HG02938 (cell line): ENCODE results near the gene THSD8.
A peak's percentile ranks its signal among the peaks of the same experiment; 100 is the strongest.
"Not testable (repeated sequence)": the region's sequence is repeated elsewhere in the genome, so short reads cannot be mapped to it uniquely, and the experiment has no call there.

Experiments
- ATAC-seq: cut with Tn5 transposase; IDR thresholded peaks from one replicate; pipeline ENCODE4 v1.9.1; 2021; ENCODE audit warnings: mild to moderate bottlenecking, moderate library complexity; ENCODE audit not compliant: unreplicated experiment

Gene THSD8

GRCh38 chr19:12792051-12792852, 9.6 kb upstream of the THSD8 start:
- ATAC-seq, result no peak

DNA sequence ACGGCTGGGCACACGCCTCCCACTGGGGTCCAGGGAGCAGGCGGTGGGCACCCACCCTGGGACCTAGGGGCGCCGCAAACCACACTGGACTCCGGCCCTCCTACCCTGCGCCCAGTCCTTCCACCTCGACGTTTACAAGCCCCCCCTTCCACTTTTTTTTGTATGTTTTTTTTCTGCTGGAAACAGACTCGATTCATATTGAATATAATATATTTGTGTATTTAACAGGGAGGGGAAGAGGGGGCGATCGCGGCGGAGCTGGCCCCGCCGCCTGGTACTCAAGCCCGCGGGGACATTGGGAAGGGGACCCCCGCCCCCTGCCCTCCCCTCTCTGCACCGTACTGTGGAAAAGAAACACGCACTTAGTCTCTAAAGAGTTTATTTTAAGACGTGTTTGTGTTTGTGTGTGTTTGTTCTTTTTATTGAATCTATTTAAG, 9.0 kb upstream of the THSD8 start:
- no peak for ATAC-seq

DNA sequence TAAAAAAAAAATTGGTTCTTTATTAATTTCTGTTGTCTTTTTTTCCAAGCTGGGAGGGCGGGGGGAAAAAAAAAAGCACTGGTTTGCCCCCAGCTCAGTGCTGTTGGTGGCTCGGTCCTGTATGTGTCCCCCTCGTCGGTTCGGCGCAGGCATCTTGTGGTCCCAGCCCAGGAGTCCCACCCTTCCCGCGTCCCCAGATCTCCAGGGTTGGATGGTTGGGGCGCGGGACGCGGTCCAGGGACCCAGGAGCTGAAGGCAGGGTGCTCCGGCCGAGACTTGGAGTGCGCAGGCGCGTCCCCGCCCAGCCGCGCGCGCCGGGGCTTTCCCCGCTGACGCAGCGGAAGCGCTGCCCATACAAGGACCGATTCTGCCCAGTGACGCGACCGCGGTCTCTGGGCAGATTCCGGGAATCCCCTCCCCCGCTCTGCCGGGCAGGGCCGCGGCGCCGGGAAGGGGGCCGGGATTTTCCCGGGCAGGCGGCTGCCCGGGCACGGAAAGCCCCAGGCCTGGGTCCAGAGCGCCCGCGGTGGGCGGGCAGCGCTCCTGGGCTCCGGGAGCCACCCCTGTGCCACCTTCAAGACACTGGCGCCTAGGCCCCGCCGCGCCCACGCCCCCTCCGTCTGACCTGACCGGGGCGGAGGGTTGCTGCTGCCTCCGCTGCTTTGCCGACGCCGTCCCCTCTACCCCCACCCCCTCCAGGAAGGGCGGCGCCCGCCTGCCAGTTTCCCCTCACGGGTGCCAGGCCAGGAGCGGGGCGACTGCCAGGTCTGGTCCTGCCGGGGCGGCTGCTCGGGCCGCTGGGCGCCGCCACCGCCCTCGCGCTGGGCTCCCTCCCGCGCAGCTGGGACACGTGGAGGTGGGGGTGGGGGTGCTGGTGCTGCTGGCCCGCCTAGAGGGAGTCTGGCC, 8.3 kb upstream of the THSD8 start:
- ATAC-seq, result peak; percentile 25

DNA sequence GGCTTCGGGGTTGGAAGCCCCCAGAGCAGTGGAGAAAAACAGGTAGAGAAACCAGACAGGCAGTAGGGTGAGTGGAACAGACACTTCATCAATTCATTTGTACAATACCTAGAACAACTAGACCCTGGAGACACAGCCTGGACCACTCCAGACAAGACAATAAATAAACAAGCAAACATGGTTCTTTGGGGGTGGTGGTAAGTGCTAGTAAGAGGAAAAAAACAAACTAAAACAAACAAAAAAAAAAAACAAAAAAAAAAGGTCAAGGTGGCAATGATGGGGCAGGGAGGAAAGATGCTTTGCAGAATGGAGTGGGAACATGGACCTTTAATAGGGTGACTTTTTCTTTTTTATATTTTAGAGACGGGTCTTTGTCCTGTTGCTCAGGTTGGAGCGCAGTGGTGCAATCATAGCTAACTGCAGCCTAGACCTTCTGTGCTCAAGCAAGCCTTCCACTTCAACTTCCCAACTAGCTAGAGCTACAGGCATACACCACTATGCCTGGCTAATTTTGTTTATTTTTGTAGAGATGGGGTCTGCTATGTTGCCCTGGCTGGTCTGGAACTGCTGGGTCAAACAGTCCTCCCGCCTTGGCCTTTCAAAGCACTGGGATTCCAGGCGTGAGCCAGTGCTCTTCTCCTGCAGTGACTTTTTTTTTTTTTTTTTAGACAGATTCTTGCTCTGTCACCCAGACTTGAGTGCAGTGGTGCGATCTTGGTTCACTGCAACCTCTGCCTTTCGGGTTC, 7.5 kb upstream of the THSD8 start:
- no peak for ATAC-seq

- no peak for ATAC-seq
Measured at GRCh38 chr19:12794971-12795381, 6.9 kb upstream of the THSD8 start.

GRCh38 chr19:12796146-12797071, 5.5 kb upstream of the THSD8 start:
- no peak for ATAC-seq

DNA sequence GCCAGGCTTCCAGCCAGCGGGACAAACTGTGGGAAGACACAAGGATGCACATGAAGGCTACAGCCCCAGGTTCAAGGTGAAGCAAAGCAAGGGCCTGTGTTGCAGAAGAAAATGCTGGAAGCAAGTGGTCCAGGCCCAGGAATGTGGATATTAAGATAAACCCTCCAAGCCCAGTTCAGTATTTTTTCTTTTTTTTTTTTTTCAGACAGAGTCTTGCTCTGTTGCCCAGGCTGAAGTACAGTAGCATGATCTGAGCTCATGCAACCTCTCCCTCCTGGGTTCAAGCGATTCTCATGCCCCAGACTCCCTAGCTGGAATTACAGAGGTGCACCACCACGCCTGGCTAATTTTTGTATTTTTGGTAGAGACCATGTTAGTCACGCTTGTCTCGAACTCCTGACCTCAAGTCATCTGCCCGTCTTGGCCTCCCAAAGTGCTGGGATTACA, 4.7 kb upstream of the THSD8 start:
- ATAC-seq, result no peak

- not testable (repeated sequence) for ATAC-seq
Measured at GRCh38 chr19:12797607-12798006, 4.3 kb upstream of the THSD8 start.

GRCh38 chr19:12799742-12800465, 2.0 kb upstream of the THSD8 start:
- ATAC-seq, result no peak

GRCh38 chr19:12800466-12800770, 1.5 kb upstream of the THSD8 start:
- no peak for ATAC-seq

GRCh38 chr19:12800923-12801465, 875 bp upstream of the THSD8 start:
- no peak for ATAC-seq

GRCh38 chr19:12802267-12803106, 618 bp downstream of the THSD8 start:
- no peak for ATAC-seq

GRCh38 chr19:12804051-12804450, 2.2 kb downstream of the THSD8 start:
- ATAC-seq, result no peak

- peak; percentile 74 for ATAC-seq
Measured at GRCh38 chr19:12806242-12807081, 4.6 kb downstream of the THSD8 start, which contains the start of gene RNASEH2A. Gene RNASEH2A, plus strand, starts transcription at chr19:12806584. Its CDS starts 90 bp downstream, at chr19:12806674.

DNA sequence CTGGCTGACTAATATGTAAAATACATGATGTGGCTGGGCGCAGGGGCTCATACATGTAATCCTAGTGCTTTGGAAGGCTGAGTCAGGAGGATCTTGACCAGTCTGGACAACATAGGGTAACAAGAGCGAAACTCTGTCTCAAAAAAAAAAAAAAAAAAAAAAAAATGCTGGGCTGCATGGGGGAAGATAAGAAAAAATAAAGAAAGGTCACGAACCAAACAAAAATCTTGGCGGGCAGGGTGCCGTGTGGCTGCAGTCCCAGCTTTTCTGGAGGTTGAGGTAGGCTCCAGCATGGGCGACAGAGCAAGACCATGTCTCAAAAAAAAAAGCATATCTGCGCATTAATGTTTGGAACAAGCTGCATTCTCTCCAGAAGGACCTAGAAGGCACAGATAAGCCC, 13.2 kb downstream of the THSD8 start:
- ATAC-seq, result no peak

DNA sequence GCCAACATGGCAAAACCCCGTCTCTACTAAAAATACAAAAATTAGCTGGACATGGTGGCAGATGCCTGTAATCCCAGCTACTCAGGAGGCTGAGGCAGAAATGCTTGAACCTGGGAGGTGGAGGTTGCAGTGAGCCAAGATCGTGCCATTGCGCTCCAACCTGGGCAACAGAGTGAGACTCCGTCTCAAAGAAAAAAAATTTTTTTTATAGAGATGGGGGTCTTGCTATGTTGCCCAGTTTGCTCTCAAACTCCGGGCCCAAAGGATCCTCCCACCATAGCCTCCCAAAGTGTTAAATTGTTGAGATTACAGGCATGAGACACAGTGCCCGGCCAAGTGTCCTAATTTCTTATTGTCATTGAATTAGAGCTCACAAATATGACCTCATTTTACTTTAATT, 15.3 kb downstream of the THSD8 start:
- ATAC-seq, result not testable (repeated sequence)

GRCh38 chr19:12817810-12818209, 15.9 kb downstream of the THSD8 start:
- ATAC-seq, result not testable (repeated sequence)
